Adipocyte (in vitro differentiated cells): ENCODE data around the gene UCHL5.
A peak's percentile ranks its signal among the peaks of the same experiment; 100 is the strongest.

Source experiments
- DNase-seq: peaks from one replicate; pipeline ENCODE4 v3.0.0-alpha.2; 2015; ENCODE audit warnings: low read depth
- H3K27me3 ChIP-seq: replicated peaks from 2 replicates; pipeline ENCODE4 v1.7.0; 2013; ENCODE audit warnings: mild to moderate bottlenecking, low read length, moderate library complexity; ENCODE audit not compliant: control insufficient read depth, insufficient read depth
- H3K36me3 ChIP-seq: 2 replicates; pipeline ENCODE4 v1.7.0; 2013; ENCODE audit warnings: low read length, mild to moderate bottlenecking, moderate library complexity; ENCODE audit not compliant: control insufficient read depth, insufficient read depth, severe bottlenecking
- H3K4me1 ChIP-seq: 2 replicates; pipeline ENCODE4 v1.7.0; 2013; ENCODE audit warnings: mild to moderate bottlenecking, low read length, moderate library complexity; ENCODE audit not compliant: control insufficient read depth, insufficient read depth
- H3K4me3 ChIP-seq: 2 replicates; pipeline ENCODE4 v1.7.0; 2013; ENCODE audit warnings: mild to moderate bottlenecking, low read length, moderate library complexity
- H3K9ac ChIP-seq: 2 replicates; pipeline ENCODE4 v1.7.0; 2013; ENCODE audit warnings: mild to moderate bottlenecking, low read length, moderate library complexity
- H3K9me3 ChIP-seq: 2 replicates; pipeline ENCODE4 v1.7.0; 2013; ENCODE audit warnings: mild to moderate bottlenecking, low read length, moderate library complexity; ENCODE audit not compliant: control insufficient read depth

UCHL5 gene

GRCh38 chr1:192979542-192979941 lies 79.6 kb downstream of the UCHL5 start:
- H3K4me3 ChIP-seq, result no peak overlapping the region
- no peak overlapping the region for H3K9ac ChIP-seq
- H3K4me1 ChIP-seq, result peaks cover 6% of the 10 kb centered on the region
- no peaks in the 10 kb centered on the region for H3K36me3 ChIP-seq
- DNase-seq, result no peak
- no peaks in the 10 kb centered on the region for H3K27me3 ChIP-seq
- no peaks in the 10 kb centered on the region for H3K9me3 ChIP-seq

GRCh38 chr1:192978195-192978710 lies 80.9 kb downstream of the UCHL5 start:
- DNase-seq, result no peak
- H3K4me3 ChIP-seq, result no peak overlapping the region
- peaks cover 18% of the 10 kb centered on the region for H3K4me1 ChIP-seq
- no peaks in the 10 kb centered on the region for H3K9me3 ChIP-seq
- no peaks in the 10 kb centered on the region for H3K27me3 ChIP-seq
- no peak overlapping the region for H3K9ac ChIP-seq
- no peaks in the 10 kb centered on the region for H3K36me3 ChIP-seq

GRCh38 chr1:192977089-192977706 lies 82.0 kb downstream of the UCHL5 start:
- DNase-seq, result no peak
- Histone ChIP-seq H3K9ac (no peak overlapping the region), H3K4me3 (no peak overlapping the region)

GRCh38 chr1:192976576-192976975 lies 82.6 kb downstream of the UCHL5 start:
- no peaks in the 10 kb centered on the region for H3K36me3 ChIP-seq
- peaks cover 28% of the 10 kb centered on the region for H3K4me1 ChIP-seq
- H3K4me3 ChIP-seq, result no peak overlapping the region
- no peaks in the 10 kb centered on the region for H3K9me3 ChIP-seq
- no peak overlapping the region for H3K9ac ChIP-seq
- H3K27me3 ChIP-seq, result no peaks in the 10 kb centered on the region
- DNase-seq, result no peak

More at GRCh38 chr1:192977089-192977706, 82.0 kb downstream of the UCHL5 start:
- Histone ChIP-seq H3K4me1 (peaks cover 25% of the 10 kb centered on the region), H3K36me3 (no peaks in the 10 kb centered on the region), H3K27me3 (no peaks in the 10 kb centered on the region), H3K9me3 (no peaks in the 10 kb centered on the region)

GRCh38 chr1:192974701-192975100 lies 84.5 kb downstream of the UCHL5 start:
- peaks cover 33% of the 10 kb centered on the region for H3K4me1 ChIP-seq
- no peaks in the 10 kb centered on the region for H3K36me3 ChIP-seq
- H3K27me3 ChIP-seq, result no peaks in the 10 kb centered on the region
- H3K4me3 ChIP-seq, result peak overlapping the region; percentile 8
- DNase-seq, result peak; percentile 62
- no peaks in the 10 kb centered on the region for H3K9me3 ChIP-seq
- H3K9ac ChIP-seq, result no peak overlapping the region

- no peak for DNase-seq
- H3K4me3 ChIP-seq, result peak overlapping the region; percentile 8
- H3K4me1 ChIP-seq, result peaks cover 40% of the 10 kb centered on the region
- H3K36me3 ChIP-seq, result no peaks in the 10 kb centered on the region
- no peak overlapping the region for H3K9ac ChIP-seq
- no peaks in the 10 kb centered on the region for H3K9me3 ChIP-seq
- no peaks in the 10 kb centered on the region for H3K27me3 ChIP-seq
Observed at GRCh38 chr1:192973988-192974387, 85.2 kb downstream of the UCHL5 start.

- DNase-seq, result no peak
- Histone ChIP-seq H3K9ac (no peak overlapping the region), H3K27me3 (no peaks in the 10 kb centered on the region), H3K9me3 (no peaks in the 10 kb centered on the region), H3K36me3 (no peaks in the 10 kb centered on the region), H3K4me3 (no peak overlapping the region), H3K4me1 (peaks cover 48% of the 10 kb centered on the region)
Observed at GRCh38 chr1:192973202-192973601, 86.0 kb downstream of the UCHL5 start.

- Histone ChIP-seq H3K36me3 (no peaks in the 10 kb centered on the region), H3K9me3 (peaks cover 8% of the 10 kb centered on the region)
Observed at GRCh38 chr1:192969091-192969490, 90.1 kb downstream of the UCHL5 start.

GRCh38 chr1:192968323-192968722 lies 90.8 kb downstream of the UCHL5 start:
- no peaks in the 10 kb centered on the region for H3K27me3 ChIP-seq

More at GRCh38 chr1:192969091-192969490, 90.1 kb downstream of the UCHL5 start:
- Histone ChIP-seq H3K9ac (peak overlapping the region; percentile 19), H3K4me1 (peaks cover 47% of the 10 kb centered on the region), H3K4me3 (no peak overlapping the region), H3K27me3 (no peaks in the 10 kb centered on the region)
- no peak for DNase-seq

GRCh38 chr1:192967901-192968300 lies 91.3 kb downstream of the UCHL5 start:
- no peak for DNase-seq
- H3K27me3 ChIP-seq, result no peaks in the 10 kb centered on the region
- H3K4me1 ChIP-seq, result peaks cover 36% of the 10 kb centered on the region
- H3K9ac ChIP-seq, result no peak overlapping the region
- H3K9me3 ChIP-seq, result peaks cover 8% of the 10 kb centered on the region
- H3K36me3 ChIP-seq, result no peaks in the 10 kb centered on the region
- no peak overlapping the region for H3K4me3 ChIP-seq

More at GRCh38 chr1:192968323-192968722, 90.8 kb downstream of the UCHL5 start:
- H3K4me1 ChIP-seq, result peaks cover 40% of the 10 kb centered on the region
- DNase-seq, result no peak
- H3K4me3 ChIP-seq, result no peak overlapping the region
- peaks cover 8% of the 10 kb centered on the region for H3K9me3 ChIP-seq
- no peak overlapping the region for H3K9ac ChIP-seq
- H3K36me3 ChIP-seq, result no peaks in the 10 kb centered on the region

- DNase-seq, result no peak
- Histone ChIP-seq H3K9ac (no peak overlapping the region), H3K4me3 (no peak overlapping the region), H3K9me3 (peaks cover 8% of the 10 kb centered on the region), H3K27me3 (no peaks in the 10 kb centered on the region), H3K36me3 (no peaks in the 10 kb centered on the region), H3K4me1 (peaks cover 33% of the 10 kb centered on the region)
Observed at GRCh38 chr1:192967211-192967877, 91.8 kb downstream of the UCHL5 start.
